Limb (tissue), 2 donors: ENCODE data around the gene TRPC1.
"Not testable (repeated sequence)": the region's sequence is repeated elsewhere in the genome, so short reads cannot be mapped to it uniquely, and the experiment has no call there.

Source experiments
- DNase-seq, 2 donors: peaks; one replicate each; pipeline ENCODE4 v3.0.0-alpha.2; 2016; ENCODE audit errors: extremely low spot score in 2 of 2

Gene TRPC1

GRCh38 chr3:142752605-142753004, 28.8 kb downstream of the TRPC1 start:
- not testable (repeated sequence) for DNase-seq

GRCh38 chr3:142754494-142754893, 30.7 kb downstream of the TRPC1 start:
- DNase-seq: no peak

GRCh38 chr3:142768338-142768737, 44.5 kb downstream of the TRPC1 start:
- DNase-seq: no peak

- no peak for DNase-seq
Observed at GRCh38 chr3:142777927-142778326, 54.1 kb downstream of the TRPC1 start.

- no peak for DNase-seq
Observed at GRCh38 chr3:142778541-142778940, 54.7 kb downstream of the TRPC1 start.

GRCh38 chr3:142779591-142779990, 55.8 kb downstream of the TRPC1 start:
- no peak for DNase-seq

GRCh38 chr3:142782616-142783015, 58.8 kb downstream of the TRPC1 start:
- DNase-seq: no peak

- DNase-seq: no peak
Observed at GRCh38 chr3:142784228-142784627, 60.4 kb downstream of the TRPC1 start.

GRCh38 chr3:142785996-142786395, 62.2 kb downstream of the TRPC1 start:
- DNase-seq: no peak

GRCh38 chr3:142787719-142788118, 63.9 kb downstream of the TRPC1 start:
- DNase-seq: no peak

GRCh38 chr3:142794508-142794907, 70.7 kb downstream of the TRPC1 start:
- DNase-seq: no peak

- DNase-seq: no peak
Observed at GRCh38 chr3:142795332-142795731, 71.5 kb downstream of the TRPC1 start.

- DNase-seq: no peak
Observed at GRCh38 chr3:142796823-142797222, 73.0 kb downstream of the TRPC1 start.

GRCh38 chr3:142801746-142802145, 77.9 kb downstream of the TRPC1 start:
- no peak for DNase-seq

- DNase-seq: no peak
Observed at GRCh38 chr3:142802891-142803290, 79.1 kb downstream of the TRPC1 start.

GRCh38 chr3:142808103-142808917, 84.5 kb downstream of the TRPC1 start:
- no peak for DNase-seq

GRCh38 chr3:142809259-142809658, 85.4 kb downstream of the TRPC1 start:
- no peak for DNase-seq

- DNase-seq: no peak
Observed at GRCh38 chr3:142815803-142816202, 92.0 kb downstream of the TRPC1 start.

GRCh38 chr3:142817356-142817755, 93.5 kb downstream of the TRPC1 start:
- DNase-seq: no peak

GRCh38 chr3:142817897-142818296, 94.1 kb downstream of the TRPC1 start:
- DNase-seq: no peak

- DNase-seq: no peak
Observed at GRCh38 chr3:142818651-142819050, 94.8 kb downstream of the TRPC1 start.

- no peak for DNase-seq
Observed at GRCh38 chr3:142819179-142819578, 95.3 kb downstream of the TRPC1 start.

GRCh38 chr3:142828703-142829305, 105.0 kb downstream of the TRPC1 start:
- peak; percentile 74 to 82 for DNase-seq
